Thyroid gland (tissue), 4 donors: ENCODE measurements around the gene SYT1. TPM values are rescaled to one million over a fixed set of nuclear protein-coding genes. Genes with fewer than 3 reads are reported as not detected.
"Not testable (repeated sequence)": the region's sequence is repeated elsewhere in the genome, so short reads cannot be mapped to it uniquely, and the experiment has no call there.

Experiments used
- DNase-seq, 2 donors: peaks; one replicate each; pipeline ENCODE4 v3.0.0-alpha.2; 2019
- H3K27ac ChIP-seq, 3 donors: fragments of 200-600 bp; sonication (generic); 1 replicate in 2 of 3; 2 replicates in 1 of 3; pipeline ENCODE4 v1.5.1; 2016 to 2019; ENCODE audit warnings: mild to moderate bottlenecking in 1 of 3, moderate library complexity in 1 of 3
- H3K27me3 ChIP-seq: fragments of 200-600 bp; sonication (generic); one replicate; pipeline ENCODE4 v1.5.1; 2019
- H3K36me3 ChIP-seq, 2 donors: fragments of 200-600 bp; sonication (generic); one replicate each; pipeline ENCODE4 v1.5.1; 2016 to 2019
- H3K4me1 ChIP-seq, 2 donors: fragments of 200-600 bp; sonication (generic); one replicate each; pipeline ENCODE4 v1.5.1; 2017 to 2019
- H3K4me3 ChIP-seq, 3 donors: fragments of 200-600 bp; sonication (generic); replicated peaks in 1 of 3; 1 replicate in 2 of 3; 2 replicates in 1 of 3; pipeline ENCODE4 v1.5.1; 2016; ENCODE audit warnings: mild to moderate bottlenecking in 1 of 3
- H3K9me3 ChIP-seq: fragments of 200-600 bp; sonication (generic); one replicate; pipeline ENCODE4 v1.5.1; 2017
- POLR2A ChIP-seq, 2 donors: fragments of 450-650 bp; IDR thresholded peaks; one replicate each; pipeline ENCODE4 v1.6.1; 2017; ENCODE audit warnings: antibody characterized with exemption in 2 of 2, mild to moderate bottlenecking in 2 of 2, moderate library complexity in 1 of 2
- WGBS, 2 donors: methylation state at CpG; one replicate each; pipeline ENCODE4 v1.1.5; 2017; 5-methylcytosine and 5-hydroxymethylcytosine counted together
- intact Hi-C: fragments of 100-400 bp; cut with DNase I; formaldehyde crosslinking; loops from one replicate; pipeline ENCODE4 v1.15.1; 2023
- total RNA-seq, 4 donors: library from RNA; depleted of rRNA; stranded (reverse); fragments of >200 nt; gene quantifications; one replicate each; pipeline ENCODE4 v1.2.3, GENCODE V29; 2016
- TF ChIP-seq, protein P1 (sequence below), 6 experiments: fragments of 200-600 bp in 3 of 6; fragments of 450-650 bp in 3 of 6; sonication (generic) in 3 of 6; IDR thresholded peaks; one replicate each; pipeline ENCODE4 v1.5.1; 2016 to 2019; ENCODE audit warnings: antibody characterized with exemption in 6 of 6, mild to moderate bottlenecking in 2 of 6, inconsistent platforms in 1 of 6, moderate library complexity in 1 of 6

Gene SYT1
- total RNA-seq, 4 donors from 2014 or later: 0.58 to 2.4 (median 1.2) TPM

DNA sequence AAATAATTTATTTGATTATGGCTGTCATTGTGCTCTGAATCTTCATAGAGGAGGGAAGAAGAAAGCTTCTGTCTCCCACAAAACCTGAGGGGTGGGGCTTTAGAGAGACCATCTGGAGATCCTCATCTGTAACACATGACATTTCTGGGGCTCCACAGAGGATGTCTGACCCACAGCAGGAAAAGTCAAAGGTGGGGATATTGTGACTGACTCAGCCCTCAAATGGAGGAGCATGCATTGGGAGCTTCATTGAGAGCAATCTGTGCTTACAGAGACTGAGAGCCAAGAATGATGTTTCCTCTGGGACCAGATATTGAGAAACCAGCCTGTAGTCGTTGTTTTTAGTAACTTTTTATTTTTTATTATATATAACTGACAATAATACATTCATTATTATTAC lies 158.7 kb downstream of the SYT1 start:
- 59 to 62% methylated on average over 1 of the region's 1 CpG for WGBS, 2 donors
- Histone ChIP-seq H3K9me3 (no peaks in the 10 kb centered on the region), H3K4me3 (no peak overlapping the region), H3K4me1 (no peaks in the 10 kb centered on the region), H3K36me3 (no peaks in the 10 kb centered on the region), H3K27ac (no peak overlapping the region), H3K27me3 (no peaks in the 10 kb centered on the region)
- TF ChIP-seq POLR2A (IDR thresholded peaks at IDR 0.05): no peak
- TF ChIP-seq, protein P1, sequence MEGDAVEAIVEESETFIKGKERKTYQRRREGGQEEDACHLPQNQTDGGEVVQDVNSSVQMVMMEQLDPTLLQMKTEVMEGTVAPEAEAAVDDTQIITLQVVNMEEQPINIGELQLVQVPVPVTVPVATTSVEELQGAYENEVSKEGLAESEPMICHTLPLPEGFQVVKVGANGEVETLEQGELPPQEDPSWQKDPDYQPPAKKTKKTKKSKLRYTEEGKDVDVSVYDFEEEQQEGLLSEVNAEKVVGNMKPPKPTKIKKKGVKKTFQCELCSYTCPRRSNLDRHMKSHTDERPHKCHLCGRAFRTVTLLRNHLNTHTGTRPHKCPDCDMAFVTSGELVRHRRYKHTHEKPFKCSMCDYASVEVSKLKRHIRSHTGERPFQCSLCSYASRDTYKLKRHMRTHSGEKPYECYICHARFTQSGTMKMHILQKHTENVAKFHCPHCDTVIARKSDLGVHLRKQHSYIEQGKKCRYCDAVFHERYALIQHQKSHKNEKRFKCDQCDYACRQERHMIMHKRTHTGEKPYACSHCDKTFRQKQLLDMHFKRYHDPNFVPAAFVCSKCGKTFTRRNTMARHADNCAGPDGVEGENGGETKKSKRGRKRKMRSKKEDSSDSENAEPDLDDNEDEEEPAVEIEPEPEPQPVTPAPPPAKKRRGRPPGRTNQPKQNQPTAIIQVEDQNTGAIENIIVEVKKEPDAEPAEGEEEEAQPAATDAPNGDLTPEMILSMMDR (IDR thresholded peaks at IDR 0.05): no peak
- DNase-seq: no peak
- intact Hi-C loops: no loop called here

DNA sequence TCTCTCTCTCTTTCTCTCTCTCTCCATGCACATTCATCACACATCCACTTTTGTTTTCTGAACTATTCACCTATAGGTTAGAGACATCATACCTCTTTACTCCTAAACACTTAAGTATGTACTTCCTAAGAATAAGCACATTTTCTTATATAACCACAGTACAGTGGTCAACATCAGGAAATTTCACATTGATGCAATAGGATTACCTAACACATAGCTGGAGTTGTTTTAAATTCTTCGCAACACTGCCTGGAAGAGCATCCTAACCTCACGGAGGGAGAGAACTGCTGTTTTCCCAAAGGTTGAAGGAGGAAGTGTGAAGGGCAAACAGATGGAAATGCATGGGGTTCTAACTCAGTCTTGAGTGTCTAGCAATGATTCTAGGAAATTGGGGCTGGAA lies 159.2 kb downstream of the SYT1 start:
- 78 to 79% methylated on average over 2 of the region's 2 CpGs for WGBS, 2 donors
- Histone ChIP-seq H3K4me3 (no peak overlapping the region), H3K4me1 (no peaks in the 10 kb centered on the region), H3K27me3 (no peaks in the 10 kb centered on the region), H3K27ac (no peak overlapping the region), H3K36me3 (no peaks in the 10 kb centered on the region), H3K9me3 (no peaks in the 10 kb centered on the region)
- TF ChIP-seq, protein P1 (IDR thresholded peaks at IDR 0.05): no peak
- TF ChIP-seq POLR2A (IDR thresholded peaks at IDR 0.05): no peak
- DNase-seq: no peak
- intact Hi-C loops: no loop called here

DNA sequence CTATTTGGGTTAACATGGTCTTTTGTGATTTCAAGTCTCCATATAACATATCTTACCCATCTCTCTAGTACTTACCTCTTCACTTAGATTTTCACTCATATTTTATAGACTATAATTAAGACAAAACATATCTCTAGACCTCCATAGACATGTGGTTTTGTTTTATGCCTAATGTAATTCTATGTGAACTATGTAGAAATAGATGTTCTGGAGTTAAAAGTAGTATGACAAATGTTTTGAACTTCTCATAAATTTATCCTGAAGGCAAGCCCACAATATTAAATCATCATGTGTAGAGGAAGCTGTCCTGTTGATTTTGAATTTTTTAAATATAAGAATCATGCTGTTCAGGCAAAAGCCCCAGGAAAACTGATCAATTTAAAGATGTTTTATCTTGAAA lies 169.2 kb downstream of the SYT1 start:
- no peaks in the 10 kb centered on the region for H3K27me3 ChIP-seq
- H3K36me3 ChIP-seq: no peaks in the 10 kb centered on the region
- no peak for TF ChIP-seq POLR2A (IDR thresholded peaks at IDR 0.05)
- TF ChIP-seq, protein P1 (IDR thresholded peaks at IDR 0.05): no peak
- no peak overlapping the region for H3K4me3 ChIP-seq
- no peaks in the 10 kb centered on the region for H3K9me3 ChIP-seq
- intact Hi-C loops: no loop called here
- no peak overlapping the region for H3K27ac ChIP-seq
- H3K4me1 ChIP-seq: no peaks in the 10 kb centered on the region
- DNase-seq: no peak

DNA sequence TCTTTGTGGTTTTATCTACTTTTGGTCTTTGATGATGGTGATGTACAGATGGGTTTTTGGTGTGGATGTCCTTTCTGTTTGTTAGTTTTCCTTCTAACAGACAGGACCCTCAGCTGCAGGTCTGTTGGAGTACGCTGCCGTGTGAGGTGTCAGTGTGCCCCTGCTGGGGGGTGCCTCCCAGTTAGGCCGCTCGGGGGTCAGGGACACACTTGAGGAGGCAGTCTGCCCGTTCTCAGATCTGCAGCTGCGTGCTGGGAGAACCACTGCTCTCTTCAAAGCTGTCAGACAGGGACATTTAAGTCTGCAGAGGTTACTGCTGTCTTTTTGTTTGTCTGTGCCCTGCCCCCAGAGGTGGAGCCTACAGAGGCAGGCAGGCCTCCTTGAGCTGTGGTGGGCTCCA lies 180.2 kb downstream of the SYT1 start:
- H3K27ac ChIP-seq, H3K4me3 ChIP-seq, H3K9me3 ChIP-seq, H3K36me3 ChIP-seq, DNase-seq, H3K27me3 ChIP-seq, H3K4me1 ChIP-seq, intact Hi-C loops: not testable (repeated sequence)
- WGBS, 2 donors: 80% methylated on average over 2 of the region's 6 CpGs; no CpG with 5 or more reads in 1 of the 2 donors

DNA sequence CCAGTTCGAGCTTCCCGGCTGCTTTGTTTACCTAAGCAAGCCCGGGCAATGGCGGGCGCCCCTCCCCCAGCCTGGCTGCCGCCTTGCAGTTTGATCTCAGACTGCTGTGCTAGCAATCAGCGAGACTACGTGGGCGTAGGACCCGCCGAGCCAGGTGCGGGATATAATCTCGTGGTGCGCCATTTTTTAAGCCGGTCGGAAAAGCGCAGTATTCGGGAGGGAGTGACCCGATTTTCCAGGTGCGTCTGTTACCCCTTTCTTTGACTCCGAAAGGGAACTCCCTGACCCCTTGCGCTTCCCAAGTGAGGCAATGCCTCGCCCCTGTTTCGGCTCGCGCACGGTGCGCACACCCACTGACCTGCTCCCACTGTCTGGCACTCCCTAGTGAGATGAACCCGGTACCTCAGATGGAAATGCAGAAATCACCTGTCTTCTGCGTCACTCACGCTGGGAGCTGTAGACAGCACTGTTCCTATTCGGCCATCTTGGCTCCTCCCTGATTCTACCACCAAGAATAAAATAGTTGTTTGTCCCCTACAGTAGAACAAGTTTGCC lies 180.7 kb downstream of the SYT1 start:
- H3K9me3 ChIP-seq, H3K4me1 ChIP-seq, H3K4me3 ChIP-seq, DNase-seq, H3K27me3 ChIP-seq, H3K36me3 ChIP-seq, H3K27ac ChIP-seq, intact Hi-C loops: not testable (repeated sequence)
- WGBS, 2 donors: 85 to 93% methylated on average over 30 to 32 of the region's 32 CpGs

DNA sequence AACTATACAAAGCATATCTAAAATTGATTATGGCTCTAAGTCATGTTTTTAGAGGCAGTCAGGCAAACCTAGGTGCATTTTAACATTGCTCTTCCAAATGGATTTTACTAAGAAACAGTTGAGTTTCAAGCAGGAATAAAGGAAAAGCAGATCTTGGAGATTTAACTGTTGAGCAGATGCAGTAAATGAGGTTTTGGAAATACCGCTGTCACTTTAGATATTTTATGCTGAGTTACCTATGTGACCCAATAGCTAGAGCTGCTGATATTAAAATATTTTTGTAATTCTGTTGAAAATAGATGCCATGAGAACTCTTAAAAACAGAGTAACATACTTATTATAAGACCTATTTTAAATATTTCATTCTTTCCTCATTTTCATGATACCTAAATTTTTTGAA lies 181.4 kb downstream of the SYT1 start:
- no peak for DNase-seq
- WGBS, 2 donors: 94 to 98% methylated on average over 1 of the region's 1 CpG
- no peaks in the 10 kb centered on the region for H3K27me3 ChIP-seq

More for the DNA sequence above, 181.4 kb downstream of the SYT1 start:
- Histone ChIP-seq H3K9me3 (no peaks in the 10 kb centered on the region), H3K4me3 (no peak overlapping the region), H3K27ac (no peak overlapping the region), H3K4me1 (no peaks in the 10 kb centered on the region), H3K36me3 (no peaks in the 10 kb centered on the region)
- intact Hi-C loops: no loop called here
- no peak for TF ChIP-seq POLR2A (IDR thresholded peaks at IDR 0.05)
- TF ChIP-seq, protein P1 (IDR thresholded peaks at IDR 0.05): no peak
